C4-2B (cell line): Measurements from ENCODE around the gene KCTD2.

Experiments
- CTCF ChIP-seq: fragments of 450-650 bp; conservative IDR thresholded peaks from 2 replicates; pipeline ENCODE4 v1.5.1; 2017; ENCODE audit warnings: mild to moderate bottlenecking
- ZFX ChIP-seq: fragments of 450-650 bp; IDR thresholded peaks from 2 replicates; pipeline ENCODE4 v1.6.1; 2017

- TF ChIP-seq CTCF (no peak), ZFX (no peak)
These were observed 40.4 kb upstream of the KCTD2 start for GRCh38 chr17:75006653-75007052.
